ENCODE results near the gene KLF17. TPM values are rescaled to one million over a fixed set of nuclear protein-coding genes. Genes with fewer than 3 reads are reported as not detected.

Gene KLF17
- total and polyA plus RNA-seq, 2 experiments from 2014 or later = not detected

DNA sequence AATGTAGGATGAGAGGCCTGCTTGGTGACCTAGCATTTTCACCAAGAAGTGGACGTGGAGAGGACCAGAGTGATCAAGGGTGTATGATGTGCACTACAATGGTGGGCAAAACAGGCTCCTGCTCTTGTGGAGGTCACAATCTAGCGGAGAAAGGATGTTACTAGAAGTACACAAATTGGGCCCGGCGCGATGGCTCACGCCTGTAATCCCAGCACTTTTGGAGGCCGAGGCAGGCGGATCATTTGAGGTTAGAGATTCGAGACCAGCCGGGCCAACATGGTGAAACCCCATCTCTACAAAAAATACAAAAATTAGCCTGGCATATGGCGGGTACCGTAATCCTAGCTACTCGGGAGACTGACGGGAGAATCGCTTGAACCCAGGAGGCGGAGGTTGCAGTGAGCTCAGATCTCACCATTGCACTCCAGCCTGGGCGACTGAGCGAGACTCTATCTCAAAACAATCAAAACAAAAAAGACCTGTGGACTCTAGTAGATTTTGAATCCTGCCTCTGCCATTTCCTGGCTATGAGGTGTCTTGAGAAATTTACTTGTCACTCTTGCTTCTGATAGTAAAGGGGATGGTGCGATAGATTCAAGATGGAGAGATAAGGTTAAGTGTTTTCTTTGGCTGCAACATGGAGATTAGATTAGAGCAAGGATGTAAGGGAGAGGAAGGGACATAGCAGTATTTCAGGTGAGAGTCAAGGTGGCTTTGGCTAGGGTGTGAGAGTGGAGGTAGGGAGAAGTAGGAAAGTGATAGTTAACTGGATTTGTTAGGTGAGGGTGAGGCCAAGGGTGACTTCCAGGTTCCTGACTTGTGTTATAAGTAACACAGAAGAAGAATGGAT is 15.7 kb downstream of the KLF17 start:
- no peaks in the 10 kb centered on the region for H4K20me1 ChIP-seq (replicated peaks; ENCODE audit: insufficient read depth)
- no peak overlapping the region for H2AFZ ChIP-seq
- H3K4me3 ChIP-seq = no peak overlapping the region
- H3K4me1 Mint-ChIP-seq = no peaks in the 10 kb centered on the region
- H3K4me1 ChIP-seq (ENCODE audit: insufficient read depth) = no peaks in the 10 kb centered on the region
- no peak for ATAC-seq
- no peak overlapping the region for H3K4me2 ChIP-seq
- no peak overlapping the region for H3K27ac Mint-ChIP-seq
- peaks cover 4% of the 10 kb centered on the region for H3K27me3 Mint-ChIP-seq (ENCODE audit: insufficient read depth, low read depth, poor library complexity)
- H3K27me3 ChIP-seq (ENCODE audit: insufficient read depth) = no peaks in the 10 kb centered on the region
- TF ChIP-seq EZH2 (IDR thresholded peaks at IDR 0.05; ENCODE audit: low read depth, unreplicated experiment) (no peak), POLR2AphosphoS5 (IDR thresholded peaks at IDR 0.05; ENCODE audit: low read depth) (no peak), NANOG (IDR thresholded peaks at IDR 0.05; ENCODE audit: borderline replicate concordance) (no peak), CREB1 (CRISPR knock-in tag; IDR thresholded peaks at IDR 0.05; ENCODE audit: low read depth) (no peak)
- TF ChIP-seq, protein P1, sequence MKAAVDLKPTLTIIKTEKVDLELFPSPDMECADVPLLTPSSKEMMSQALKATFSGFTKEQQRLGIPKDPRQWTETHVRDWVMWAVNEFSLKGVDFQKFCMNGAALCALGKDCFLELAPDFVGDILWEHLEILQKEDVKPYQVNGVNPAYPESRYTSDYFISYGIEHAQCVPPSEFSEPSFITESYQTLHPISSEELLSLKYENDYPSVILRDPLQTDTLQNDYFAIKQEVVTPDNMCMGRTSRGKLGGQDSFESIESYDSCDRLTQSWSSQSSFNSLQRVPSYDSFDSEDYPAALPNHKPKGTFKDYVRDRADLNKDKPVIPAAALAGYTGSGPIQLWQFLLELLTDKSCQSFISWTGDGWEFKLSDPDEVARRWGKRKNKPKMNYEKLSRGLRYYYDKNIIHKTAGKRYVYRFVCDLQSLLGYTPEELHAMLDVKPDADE (IDR thresholded peaks at IDR 0.05) = no peak
- H3F3A ChIP-seq (replicated peaks; ENCODE audit: low read depth) = no peaks in the 10 kb centered on the region
- H3K4me3 Mint-ChIP-seq = no peak overlapping the region
- no peaks in the 10 kb centered on the region; the same call in 1 of the 2 replicates for H3K9me2 ChIP-seq (ENCODE audit: insufficient read depth)
- H3K79me2 ChIP-seq (replicated peaks; ENCODE audit: insufficient read depth) = no peaks in the 10 kb centered on the region
- DNase-seq (ENCODE audit: low spot score) = no peak
- H3K27ac ChIP-seq (ENCODE audit: low read depth) = no peak overlapping the region
- H3K36me3 Mint-ChIP-seq (ENCODE audit: low read depth) = no peaks in the 10 kb centered on the region
- no peaks in the 10 kb centered on the region for H3K36me3 ChIP-seq (ENCODE audit: insufficient read depth)
- H3K9me3 Mint-ChIP-seq = no peaks in the 10 kb centered on the region

DNA sequence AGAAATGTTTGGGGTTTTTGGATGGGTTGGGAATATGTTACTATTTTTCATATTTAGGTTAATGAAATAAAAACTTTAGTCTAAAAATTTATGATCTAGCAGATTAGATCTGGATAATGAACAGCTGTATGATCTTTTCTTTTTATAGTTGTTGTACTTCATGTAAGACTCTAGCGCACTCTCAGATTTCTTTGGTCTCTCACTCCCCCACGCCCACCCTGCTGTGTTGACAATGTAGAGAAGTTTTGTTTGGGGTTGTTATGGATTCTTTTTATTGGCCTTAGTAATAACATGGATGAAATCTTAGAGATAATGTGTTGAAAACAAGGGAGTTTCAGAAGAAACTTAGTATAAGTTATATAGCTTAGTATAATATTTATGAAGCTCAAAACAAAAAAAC is 17.3 kb downstream of the KLF17 start:
- no peaks in the 10 kb centered on the region for H3K36me3 ChIP-seq (ENCODE audit: insufficient read depth)
- Mint-ChIP-seq H3K36me3 (ENCODE audit: low read depth) (no peaks in the 10 kb centered on the region), H3K27me3 (ENCODE audit: insufficient read depth, low read depth, poor library complexity) (peaks cover 4% of the 10 kb centered on the region), H3K4me3 (no peak overlapping the region), H3K4me1 (no peaks in the 10 kb centered on the region), H3K27ac (no peak overlapping the region), H3K9me3 (no peaks in the 10 kb centered on the region)
- no peaks in the 10 kb centered on the region for H4K20me1 ChIP-seq (replicated peaks; ENCODE audit: insufficient read depth)
- H2AFZ ChIP-seq = no peak overlapping the region
- no peaks in the 10 kb centered on the region for H3K4me1 ChIP-seq (ENCODE audit: insufficient read depth)
- ATAC-seq (no peak), DNase-seq (ENCODE audit: low spot score) (no peak)
- no peaks in the 10 kb centered on the region for H3F3A ChIP-seq (replicated peaks; ENCODE audit: low read depth)
- H3K27me3 ChIP-seq (ENCODE audit: insufficient read depth) = no peaks in the 10 kb centered on the region
- H3K4me3 ChIP-seq = no peak overlapping the region
- no peaks in the 10 kb centered on the region for H3K79me2 ChIP-seq (replicated peaks; ENCODE audit: insufficient read depth)
- no peak overlapping the region for H3K27ac ChIP-seq (ENCODE audit: low read depth)
- H3K4me2 ChIP-seq = no peak overlapping the region
- H3K9me2 ChIP-seq (ENCODE audit: insufficient read depth) = no peaks in the 10 kb centered on the region; the same call in 1 of the 2 replicates
- TF ChIP-seq ZNF331 (CRISPR knock-in tag; IDR thresholded peaks at IDR 0.05; ENCODE audit: low read depth) (no peak), EZH2 (IDR thresholded peaks at IDR 0.05; ENCODE audit: low read depth, unreplicated experiment) (no peak), NANOG (IDR thresholded peaks at IDR 0.05; ENCODE audit: borderline replicate concordance) (no peak), EZH2phosphoT487 (IDR thresholded peaks at IDR 0.05; ENCODE audit: unreplicated experiment) (no peak)
- TF ChIP-seq, protein P1 (IDR thresholded peaks at IDR 0.05) = no peak
- TF ChIP-seq, protein P2, sequence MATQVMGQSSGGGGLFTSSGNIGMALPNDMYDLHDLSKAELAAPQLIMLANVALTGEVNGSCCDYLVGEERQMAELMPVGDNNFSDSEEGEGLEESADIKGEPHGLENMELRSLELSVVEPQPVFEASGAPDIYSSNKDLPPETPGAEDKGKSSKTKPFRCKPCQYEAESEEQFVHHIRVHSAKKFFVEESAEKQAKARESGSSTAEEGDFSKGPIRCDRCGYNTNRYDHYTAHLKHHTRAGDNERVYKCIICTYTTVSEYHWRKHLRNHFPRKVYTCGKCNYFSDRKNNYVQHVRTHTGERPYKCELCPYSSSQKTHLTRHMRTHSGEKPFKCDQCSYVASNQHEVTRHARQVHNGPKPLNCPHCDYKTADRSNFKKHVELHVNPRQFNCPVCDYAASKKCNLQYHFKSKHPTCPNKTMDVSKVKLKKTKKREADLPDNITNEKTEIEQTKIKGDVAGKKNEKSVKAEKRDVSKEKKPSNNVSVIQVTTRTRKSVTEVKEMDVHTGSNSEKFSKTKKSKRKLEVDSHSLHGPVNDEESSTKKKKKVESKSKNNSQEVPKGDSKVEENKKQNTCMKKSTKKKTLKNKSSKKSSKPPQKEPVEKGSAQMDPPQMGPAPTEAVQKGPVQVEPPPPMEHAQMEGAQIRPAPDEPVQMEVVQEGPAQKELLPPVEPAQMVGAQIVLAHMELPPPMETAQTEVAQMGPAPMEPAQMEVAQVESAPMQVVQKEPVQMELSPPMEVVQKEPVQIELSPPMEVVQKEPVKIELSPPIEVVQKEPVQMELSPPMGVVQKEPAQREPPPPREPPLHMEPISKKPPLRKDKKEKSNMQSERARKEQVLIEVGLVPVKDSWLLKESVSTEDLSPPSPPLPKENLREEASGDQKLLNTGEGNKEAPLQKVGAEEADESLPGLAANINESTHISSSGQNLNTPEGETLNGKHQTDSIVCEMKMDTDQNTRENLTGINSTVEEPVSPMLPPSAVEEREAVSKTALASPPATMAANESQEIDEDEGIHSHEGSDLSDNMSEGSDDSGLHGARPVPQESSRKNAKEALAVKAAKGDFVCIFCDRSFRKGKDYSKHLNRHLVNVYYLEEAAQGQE (IDR thresholded peaks at IDR 0.05; ENCODE audit: unreplicated experiment) = no peak

Measured in GM23338 (cell line).